PFSK-1 (cell line): ENCODE data around the gene ABT1.

ENCODE experiments used
- POLR2AphosphoS5 ChIP-seq: IDR thresholded peaks from 2 replicates; pipeline ENCODE4 v1.6.1; 2012; ENCODE audit warnings: low read depth, mild to moderate bottlenecking, control low read depth, low read length, moderate library complexity
- SIN3A ChIP-seq: IDR thresholded peaks from 2 replicates; pipeline ENCODE4 v1.6.1; 2012; ENCODE audit warnings: mild to moderate bottlenecking, low read length, moderate library complexity, borderline replicate concordance; ENCODE audit not compliant: insufficient read depth
- TAF1 ChIP-seq: IDR thresholded peaks from 2 replicates; pipeline ENCODE4 v1.6.1; 2012; ENCODE audit warnings: low read length, control low read depth, borderline replicate concordance; ENCODE audit not compliant: insufficient read depth

- TF ChIP-seq POLR2AphosphoS5 (no peak), TAF1 (no peak), SIN3A (no peak)
Measured at GRCh38 chr6:26629359-26629758, 32.6 kb downstream of the ABT1 start.
